Activated naive CD4-positive, alpha-beta T cell treated with Interleukin-2 at 50 U/mL for 16 hours (primary cell): ENCODE results near the gene RPS25.
"Not testable (repeated sequence)": the region's sequence is repeated elsewhere in the genome, so short reads cannot be mapped to it uniquely, and the experiment has no call there.

Experiments
- DNase-seq: peaks from one replicate; pipeline ENCODE4 v3.0.0-alpha.2; 2020

The RPS25 gene

DNA sequence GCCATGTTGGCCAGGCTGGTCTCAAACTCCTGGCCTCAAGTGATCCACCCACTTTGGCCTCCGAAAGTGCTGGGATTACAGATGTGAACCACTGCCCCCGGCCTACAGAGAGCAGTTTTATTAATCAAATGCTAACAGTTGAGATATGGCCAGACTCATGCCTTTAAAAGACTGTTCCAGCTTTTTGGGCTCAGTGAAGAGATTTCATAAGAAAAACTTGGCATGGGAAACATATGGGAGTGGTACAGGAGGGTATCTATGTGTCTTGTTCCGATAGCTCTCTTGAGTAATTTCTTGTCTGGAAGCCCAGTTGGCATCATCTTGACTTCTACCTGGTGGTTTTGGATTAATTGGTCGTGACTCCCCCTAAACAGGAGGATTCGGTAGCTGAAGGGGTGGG lies 20.7 kb upstream of the RPS25 start:
- no peak for DNase-seq

GRCh38 chr11:119034813-119035212 lies 16.7 kb upstream of the RPS25 start:
- no peak for DNase-seq

- not testable (repeated sequence) for DNase-seq
Observed at GRCh38 chr11:119033421-119033820, 15.3 kb upstream of the RPS25 start.

- DNase-seq: no peak
Observed at GRCh38 chr11:119031912-119032280, 13.8 kb upstream of the RPS25 start.

GRCh38 chr11:119030329-119031047 lies 12.3 kb upstream of the RPS25 start, which contains the start of gene SLC37A4:
SLC37A4 (minus strand) TSS chr11:119030877.
- peak; percentile 98 for DNase-seq

DNA sequence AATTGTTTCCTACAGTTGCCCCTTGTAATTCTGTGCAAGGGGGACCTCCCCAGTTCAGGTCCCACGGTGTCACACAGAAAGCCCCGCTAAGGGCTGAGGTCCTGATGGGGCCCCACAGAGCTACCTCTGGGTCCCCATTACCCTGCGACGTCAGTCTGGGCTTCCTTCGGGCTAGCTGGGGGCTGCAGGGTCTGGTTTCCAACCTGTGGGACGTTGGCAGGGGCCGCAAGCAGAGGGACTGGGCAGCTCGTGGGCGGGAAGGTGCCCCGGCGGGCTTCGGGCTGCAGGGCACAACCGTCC lies 11.8 kb upstream of the RPS25 start:
- no peak for DNase-seq

- peak; percentile 73 for DNase-seq
Observed at GRCh38 chr11:119029340-119030028, 11.3 kb upstream of the RPS25 start.

GRCh38 chr11:119029069-119029339 lies 10.9 kb upstream of the RPS25 start:
- DNase-seq: no peak

GRCh38 chr11:119028346-119029068 lies 10.4 kb upstream of the RPS25 start:
- no peak for DNase-seq

DNA sequence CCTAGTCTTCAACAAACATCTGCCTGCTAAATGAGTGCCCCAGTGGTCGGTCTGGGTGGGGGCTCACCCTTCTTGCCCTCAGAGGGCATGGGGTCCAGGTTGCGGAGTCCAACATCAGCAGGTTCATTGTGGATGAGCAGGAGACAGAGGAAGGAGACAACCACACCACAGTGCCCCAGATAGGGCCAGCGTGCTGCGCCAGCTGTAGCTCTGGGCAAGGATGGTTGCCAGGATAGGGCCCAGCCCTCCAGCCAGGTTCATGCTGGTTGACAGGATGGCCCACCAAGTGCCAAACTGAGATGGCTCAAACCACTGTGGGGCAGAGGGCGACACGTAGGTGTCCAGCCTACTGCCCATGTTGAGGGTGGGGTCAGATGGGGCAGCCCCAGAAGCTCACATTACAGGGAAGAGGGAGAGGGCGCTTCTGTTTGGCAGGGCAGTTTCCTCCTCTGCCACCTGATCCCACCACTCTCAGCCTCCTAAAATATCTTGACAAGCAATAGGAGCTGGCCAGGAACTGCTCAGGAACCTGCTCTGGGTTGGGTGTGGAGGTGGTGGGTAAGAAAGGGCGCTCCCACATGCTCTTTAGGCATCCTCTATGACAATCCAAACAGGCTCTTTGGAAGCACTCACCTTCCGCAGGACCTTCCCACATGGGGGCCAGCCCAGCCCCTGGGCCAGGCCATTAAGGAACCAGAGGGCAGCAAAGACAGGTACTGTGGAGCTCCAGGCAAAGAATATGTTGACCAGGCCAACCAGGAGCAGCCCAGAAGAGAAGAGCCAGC lies 9.6 kb upstream of the RPS25 start:
- DNase-seq: no peak

- no peak for DNase-seq
Observed at GRCh38 chr11:119026970-119027369, 8.8 kb upstream of the RPS25 start.

DNA sequence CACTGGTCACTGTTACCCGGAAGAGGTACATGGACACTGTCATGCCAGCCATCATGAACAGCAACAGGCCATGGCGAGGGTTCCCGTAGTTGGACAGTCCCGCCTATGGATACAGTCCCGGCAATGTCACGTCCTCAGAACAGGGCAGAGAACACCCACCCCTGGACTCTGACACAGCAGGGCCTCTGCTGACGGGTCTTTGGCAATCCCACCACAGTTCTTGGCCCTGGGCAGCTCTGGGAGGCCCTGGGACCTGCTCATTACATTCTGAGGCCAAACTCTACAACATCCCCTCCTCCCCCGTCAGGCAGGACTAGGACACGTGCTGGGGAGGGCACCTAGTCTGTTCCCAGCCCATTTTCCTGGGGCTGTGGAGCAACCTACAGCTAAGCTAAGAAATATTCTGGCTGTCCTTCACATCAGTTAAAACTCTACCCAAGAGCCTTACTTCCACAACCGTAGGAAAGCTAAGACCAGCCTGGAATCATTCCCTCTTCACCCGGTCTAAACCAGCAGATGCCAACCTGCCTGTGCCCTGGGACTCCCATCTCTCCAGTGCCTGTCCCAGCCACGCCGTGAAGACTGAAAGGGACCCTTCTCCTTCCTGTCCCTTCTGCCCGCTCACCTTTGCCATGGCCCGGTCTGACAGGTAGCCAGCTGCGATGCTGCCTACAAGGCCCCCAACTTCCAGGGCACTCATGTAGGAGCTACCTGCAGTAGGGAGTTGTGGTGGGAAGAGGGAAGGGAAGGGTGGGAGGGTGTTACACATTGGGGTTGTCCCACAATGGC lies 8.0 kb upstream of the RPS25 start:
- no peak for DNase-seq

DNA sequence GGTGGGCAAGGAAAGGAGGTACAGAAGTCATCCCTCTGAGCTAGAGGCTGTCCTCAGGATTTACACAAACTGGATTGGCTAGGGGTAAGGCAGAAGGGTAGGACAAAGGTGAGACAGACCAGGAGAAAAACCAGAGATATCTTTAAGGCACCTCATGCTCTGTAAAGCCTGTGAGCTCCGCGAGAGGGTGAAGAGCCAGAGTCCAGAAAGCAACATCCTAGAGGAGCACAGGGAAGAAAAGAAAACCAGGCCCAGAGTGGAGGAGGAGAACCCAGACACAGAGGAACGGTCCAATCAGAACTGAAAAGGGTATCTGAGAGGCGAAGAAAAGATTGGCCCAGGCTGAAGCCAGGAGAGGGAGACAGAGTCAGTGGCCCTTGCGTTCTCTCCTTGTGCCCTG lies 7.4 kb upstream of the RPS25 start:
- no peak for DNase-seq

- no peak for DNase-seq
Observed at GRCh38 chr11:119025099-119025473, 6.9 kb upstream of the RPS25 start.

GRCh38 chr11:119024430-119025098 lies 6.4 kb upstream of the RPS25 start:
- DNase-seq: no peak

- no peak for DNase-seq
Observed at GRCh38 chr11:119023741-119024140, 5.6 kb upstream of the RPS25 start.

DNA sequence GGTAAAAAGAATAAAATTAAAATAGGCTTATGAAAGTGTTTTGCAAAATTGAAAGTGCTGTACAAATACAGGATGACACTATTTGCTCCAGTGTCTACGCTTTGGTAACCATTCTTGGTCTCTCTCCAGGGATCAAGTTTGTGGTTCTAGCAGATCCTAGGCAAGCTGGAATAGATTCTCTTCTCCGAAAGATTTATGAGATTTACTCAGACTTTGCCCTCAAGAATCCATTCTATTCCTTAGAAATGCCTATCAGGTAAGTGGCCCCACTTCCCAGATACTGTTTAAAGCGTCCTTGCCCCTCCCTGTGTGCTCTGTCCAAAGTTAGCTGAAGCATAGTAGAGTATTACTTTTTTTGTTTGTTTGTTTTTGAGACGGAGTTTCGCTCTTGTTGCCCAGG lies 3.5 kb upstream of the RPS25 start:
- no peak for DNase-seq

DNA sequence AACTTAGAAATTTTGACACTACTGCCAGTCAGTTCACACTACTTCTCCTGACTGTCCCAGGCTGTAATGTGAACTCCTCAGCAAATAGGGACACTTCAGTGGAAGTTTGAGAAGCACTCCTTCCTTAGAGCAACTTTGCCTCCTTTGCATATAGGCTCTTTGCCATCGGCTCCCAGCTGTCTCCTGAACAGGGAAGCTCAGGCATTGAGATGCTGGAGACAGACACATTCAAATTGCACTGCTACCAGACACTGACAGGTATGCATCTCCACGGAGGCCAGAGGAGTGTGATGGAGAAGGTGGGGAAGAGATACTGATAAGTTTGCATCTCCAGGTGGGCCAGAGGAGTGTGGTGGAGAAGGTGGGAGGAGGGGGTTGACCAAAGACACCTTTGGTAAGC lies 1.9 kb upstream of the RPS25 start:
- DNase-seq: no peak

DNA sequence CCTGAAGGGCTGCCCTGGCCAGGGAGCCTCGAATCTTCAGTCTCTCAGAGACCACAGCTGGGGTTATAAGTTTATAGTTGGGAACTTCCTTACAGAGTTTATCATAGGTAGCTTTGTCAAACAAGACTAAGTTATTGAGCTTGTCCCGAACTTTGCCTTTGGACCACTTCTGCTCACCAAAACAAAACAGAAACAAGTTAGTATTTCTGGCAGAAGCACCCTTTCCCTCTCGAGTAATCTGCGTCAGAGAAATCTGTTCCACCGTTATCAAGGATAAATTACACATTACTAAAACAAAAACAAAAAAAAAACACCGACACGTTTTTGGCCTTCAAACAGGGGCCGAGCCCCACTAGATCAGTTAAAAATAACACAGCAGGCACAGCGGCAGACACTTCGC lies 766 bp downstream of the RPS25 start:
- not testable (repeated sequence) for DNase-seq

- no peak for DNase-seq
Observed at GRCh38 chr11:119016216-119017009, 1.7 kb downstream of the RPS25 start.

DNA sequence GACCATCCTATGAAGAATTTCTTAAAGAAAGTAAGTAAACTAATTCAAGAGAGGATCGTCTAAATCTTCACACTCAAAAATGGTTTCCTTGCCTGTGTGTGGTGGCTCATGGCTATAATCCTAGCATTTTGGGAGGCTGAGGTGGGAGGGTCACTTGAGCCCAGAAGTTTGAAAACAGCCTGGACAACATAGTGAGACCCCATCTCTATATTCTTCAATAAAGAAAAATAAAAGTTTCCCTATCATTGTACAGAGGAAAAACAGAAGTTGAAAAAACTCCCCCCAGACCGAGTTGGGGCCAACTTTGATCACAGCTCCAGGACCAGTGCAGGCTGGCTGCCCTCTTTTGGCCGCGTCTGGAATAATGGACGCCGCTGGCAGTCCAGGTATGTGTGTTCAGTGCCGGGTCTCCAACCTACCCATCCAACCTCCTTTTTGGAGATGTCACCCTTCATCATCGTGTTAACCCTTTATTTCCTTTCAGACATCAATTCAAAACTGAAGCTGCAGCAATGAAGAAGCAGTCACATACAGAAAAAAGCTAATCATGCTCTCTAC lies 3.0 kb downstream of the RPS25 start:
- DNase-seq: no peak
